GM10847 (cell line): ENCODE measurements around the gene SELENOW.
"Not testable (repeated sequence)": the region's sequence is repeated elsewhere in the genome, so short reads cannot be mapped to it uniquely, and the experiment has no call there.

Experiments used
- POLR2A ChIP-seq: IDR thresholded peaks from 2 replicates; pipeline ENCODE4 v1.6.1; 2011; ENCODE audit not compliant: insufficient read length; ENCODE audit errors: extremely low read depth

The SELENOW gene

DNA sequence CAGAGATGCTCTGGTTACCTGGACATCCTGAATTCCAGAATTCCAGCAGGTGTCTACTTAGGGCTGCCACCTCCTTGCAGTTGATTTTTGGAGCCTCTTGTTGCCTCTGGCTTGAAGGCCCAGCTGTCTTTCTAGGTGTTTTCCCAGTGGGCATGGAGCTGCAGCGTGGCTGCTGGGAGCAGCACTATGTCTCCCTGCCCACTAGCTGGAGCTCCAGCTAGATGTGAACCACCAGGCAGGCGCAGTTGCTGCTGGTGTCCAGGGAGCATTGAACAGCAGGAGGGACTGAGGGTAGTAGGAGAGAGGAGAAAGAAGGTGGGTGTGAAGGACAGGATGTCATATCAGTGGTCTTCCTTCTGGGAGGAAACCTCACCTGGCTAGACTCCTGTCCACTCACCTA, 9.9 kb upstream of the SELENOW start:
- TF ChIP-seq POLR2A, result no peak

DNA sequence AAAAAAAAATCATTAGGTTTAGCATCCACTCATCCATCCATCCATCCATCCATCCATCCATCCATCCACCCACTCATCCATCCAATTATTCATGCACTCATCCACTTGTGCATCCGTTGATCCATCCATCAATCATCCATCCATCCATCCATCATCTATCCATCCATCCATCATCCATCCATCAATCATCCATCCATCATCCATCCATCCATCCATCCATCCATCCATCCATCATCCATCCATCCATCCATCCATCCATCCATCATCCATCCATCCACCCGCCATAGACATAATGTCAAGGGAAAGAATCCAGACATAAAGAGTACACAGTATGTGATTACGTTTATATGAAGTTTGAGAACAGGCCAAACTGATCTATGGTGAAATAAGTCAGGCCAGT, 9.0 kb upstream of the SELENOW start:
- no peak for TF ChIP-seq POLR2A

DNA sequence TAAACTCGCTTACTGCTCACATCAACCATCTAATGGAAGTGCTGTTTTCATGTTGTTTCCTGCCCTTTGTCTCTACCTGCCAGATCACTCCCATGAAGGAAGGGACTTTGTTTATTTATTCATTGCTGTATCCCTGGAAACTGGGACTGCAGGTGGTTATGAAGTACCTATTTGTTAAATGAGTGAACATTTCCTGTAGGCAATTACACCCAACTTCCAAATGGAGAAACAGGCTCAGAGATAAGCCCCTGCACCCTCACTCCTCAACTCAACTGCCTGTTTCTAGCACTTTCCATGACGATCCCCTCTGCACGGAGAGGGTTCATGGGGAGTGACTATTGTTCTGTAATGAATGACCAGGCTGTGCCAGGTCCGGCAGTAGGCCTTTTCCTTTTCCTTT, 1.9 kb upstream of the SELENOW start:
- TF ChIP-seq POLR2A, result no peak

DNA sequence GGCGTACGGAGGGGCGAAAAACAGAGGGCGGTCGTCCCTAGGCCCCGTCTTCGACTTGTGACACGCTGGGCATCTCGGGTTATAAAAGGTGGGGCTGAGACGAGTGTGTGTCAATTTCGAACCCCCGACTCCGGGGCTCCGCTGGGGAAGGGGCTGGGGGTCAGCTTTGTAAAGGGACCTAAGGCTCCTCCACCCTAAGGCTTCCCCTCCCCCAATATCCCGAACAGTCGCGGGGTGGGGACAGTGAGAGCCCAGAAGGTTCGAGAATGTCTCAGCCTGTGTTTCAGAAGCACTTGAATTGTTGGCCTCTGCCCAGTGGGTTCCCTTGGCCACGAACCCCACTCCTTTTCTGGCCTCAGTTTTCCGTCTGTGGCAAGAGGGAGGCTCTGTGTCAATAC, 450 bp downstream of the SELENOW start:
- TF ChIP-seq POLR2A, result no peak

DNA sequence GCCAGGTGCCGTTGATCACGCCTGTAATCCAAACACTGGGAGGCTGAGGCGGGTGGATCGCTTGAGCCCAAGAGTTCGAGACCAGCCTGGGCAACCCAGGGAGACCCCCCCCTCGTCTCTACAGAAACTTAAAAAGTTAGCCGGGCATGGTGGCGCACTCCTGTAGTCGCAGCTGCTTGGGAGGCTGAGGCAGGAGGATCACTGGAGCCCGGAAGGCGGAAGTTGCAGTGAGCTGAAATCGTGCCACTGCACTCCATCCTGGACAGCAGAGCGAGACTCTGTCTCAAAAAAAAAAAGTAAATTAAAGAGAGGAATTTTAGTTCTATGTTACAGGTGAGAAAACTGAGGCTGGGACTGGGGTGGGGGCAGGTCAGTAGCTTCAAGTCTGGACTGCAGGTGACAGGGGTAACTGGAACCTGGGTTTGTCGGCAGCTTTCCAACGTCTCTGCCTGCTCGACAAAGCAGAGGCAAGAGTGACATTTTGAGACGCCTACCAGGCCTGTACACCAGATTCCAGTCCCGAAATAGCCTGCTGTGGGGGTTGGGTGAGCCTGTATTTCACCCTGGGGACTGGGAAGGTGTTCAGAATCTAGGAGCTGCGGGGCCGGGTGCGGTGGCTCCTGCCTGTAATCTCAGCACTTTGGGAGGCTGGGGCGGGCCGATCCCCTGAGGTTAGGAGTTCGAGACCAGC, 1.2 kb downstream of the SELENOW start:
- no peak for TF ChIP-seq POLR2A

DNA sequence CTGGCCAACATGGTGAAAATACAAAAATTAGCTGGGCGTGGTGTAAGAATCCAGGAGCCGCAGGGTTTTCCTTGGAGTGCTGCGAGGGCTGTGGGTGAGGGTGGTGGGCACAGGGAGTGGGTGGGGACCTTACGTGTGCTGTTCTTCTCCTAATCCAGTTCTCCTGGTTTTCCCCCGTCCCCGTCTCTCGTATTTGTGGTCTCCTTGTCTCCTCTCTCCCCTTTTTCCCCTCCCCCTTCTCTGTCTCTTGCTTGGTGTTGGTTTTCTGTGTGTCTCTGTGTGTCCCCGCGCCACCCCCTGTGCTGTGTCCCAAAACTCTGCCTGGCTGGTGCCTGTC, 1.7 kb downstream of the SELENOW start:
- TF ChIP-seq POLR2A, result no peak

DNA sequence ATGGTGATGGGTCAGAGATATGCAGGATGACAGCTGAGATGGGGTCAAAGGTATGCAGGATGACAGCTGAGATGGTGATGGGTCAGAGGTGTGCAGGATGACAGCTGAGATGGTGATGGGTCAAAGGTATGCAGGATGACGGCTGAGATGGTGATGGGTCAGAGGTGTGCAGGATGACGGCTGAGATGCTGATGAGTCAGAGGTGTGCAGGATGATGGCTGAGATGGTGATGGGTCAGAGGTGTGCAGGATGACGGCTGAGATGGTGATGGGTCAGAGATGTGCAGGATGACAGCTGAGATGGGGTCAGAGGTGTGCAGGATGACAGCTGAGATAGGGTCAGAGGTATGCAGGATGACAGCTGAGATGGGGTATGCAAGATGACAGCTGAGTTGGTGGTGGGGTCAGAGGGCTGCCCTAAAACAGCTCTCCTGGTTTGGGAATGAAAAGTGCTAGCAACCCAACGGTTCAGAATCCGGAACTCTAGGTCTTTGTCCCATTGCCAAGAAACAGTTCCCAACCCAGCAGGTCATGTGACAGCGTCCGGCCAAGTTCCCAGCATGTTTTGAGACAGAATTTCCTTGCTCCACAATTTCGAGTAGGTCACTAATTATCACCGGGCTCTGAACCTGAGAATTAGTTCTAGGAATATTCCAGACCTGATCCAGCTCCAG, 3.2 kb downstream of the SELENOW start:
- no peak for TF ChIP-seq POLR2A

DNA sequence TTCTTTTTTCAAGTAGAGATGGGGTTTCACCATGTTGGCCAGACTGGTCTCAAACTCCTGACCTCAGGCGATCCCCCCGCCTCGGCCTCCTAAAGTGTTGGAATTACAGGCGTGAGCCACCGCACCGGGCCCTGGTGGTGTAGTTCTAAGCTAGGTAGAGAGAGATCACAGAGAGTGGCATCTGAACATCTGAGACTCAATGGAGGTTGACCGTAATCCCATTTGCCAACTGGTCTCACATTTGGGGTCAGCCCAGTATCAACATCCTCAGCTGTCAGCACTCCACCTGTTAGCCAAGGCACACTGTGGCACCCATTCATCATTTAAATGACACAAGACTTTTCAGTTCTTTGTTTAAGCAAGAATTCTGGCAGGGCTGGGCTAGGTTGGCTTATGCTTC, 8.1 kb downstream of the SELENOW start:
- TF ChIP-seq POLR2A, result no peak

DNA sequence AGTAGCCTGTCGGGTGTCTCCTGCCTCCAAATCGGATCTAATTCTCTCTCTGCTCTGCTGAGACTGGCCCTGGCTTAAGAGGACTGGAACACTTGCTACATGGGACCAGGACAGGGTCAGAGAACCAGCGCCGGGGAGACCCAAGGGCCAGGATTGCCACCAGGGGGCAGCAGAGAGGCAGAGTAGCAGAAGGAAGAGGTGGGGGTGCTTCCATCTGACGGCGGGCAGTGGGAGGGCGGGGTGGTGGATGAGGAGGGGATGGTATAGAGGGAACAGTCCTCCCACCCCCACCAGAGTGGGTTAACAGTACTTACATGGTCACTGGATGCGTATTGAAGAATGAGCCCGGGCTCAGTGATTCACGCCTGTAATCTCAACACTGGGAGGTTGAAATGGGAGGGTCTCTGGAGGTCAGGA, 11.9 kb downstream of the SELENOW start:
- no peak for TF ChIP-seq POLR2A

DNA sequence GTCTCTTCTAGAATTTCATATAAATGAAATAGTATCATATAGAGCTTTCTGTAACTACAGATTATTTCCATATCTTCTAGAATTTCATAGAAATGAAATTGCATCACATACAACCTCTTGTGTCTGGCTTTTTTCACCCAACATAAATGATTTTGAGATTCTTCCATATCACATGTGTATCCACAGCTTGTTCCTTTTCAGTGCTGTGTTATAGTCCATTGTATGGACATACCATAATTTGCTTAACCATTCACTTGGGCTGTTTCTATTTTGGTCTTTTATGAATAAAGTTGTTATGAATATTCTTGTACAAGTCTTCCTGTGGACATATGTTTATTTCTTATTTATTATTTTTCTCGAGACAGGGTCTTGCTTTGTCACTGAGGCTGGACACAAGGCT, 14.1 kb downstream of the SELENOW start:
- TF ChIP-seq POLR2A, result no peak

DNA sequence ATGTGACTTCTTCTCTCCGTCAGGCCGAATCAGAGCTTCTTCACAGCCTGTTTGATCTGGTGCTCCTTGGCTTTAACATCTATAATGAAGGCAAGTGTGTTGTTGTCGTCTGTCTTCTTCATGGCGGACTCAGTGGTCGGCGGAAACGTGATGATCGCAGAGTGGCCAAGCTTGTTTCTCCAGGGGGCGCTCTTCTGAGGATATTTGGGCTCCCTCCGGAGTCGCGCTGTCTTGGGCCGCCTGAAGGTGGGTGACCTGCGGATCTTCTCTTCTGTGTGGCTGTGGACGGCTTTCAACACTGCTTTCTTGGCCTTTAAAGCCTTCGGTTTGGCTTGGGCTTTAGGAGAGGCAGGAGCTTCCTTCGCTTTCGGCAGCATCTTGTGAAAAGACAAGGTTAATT, 16.0 kb downstream of the SELENOW start:
- no peak for TF ChIP-seq POLR2A

DNA sequence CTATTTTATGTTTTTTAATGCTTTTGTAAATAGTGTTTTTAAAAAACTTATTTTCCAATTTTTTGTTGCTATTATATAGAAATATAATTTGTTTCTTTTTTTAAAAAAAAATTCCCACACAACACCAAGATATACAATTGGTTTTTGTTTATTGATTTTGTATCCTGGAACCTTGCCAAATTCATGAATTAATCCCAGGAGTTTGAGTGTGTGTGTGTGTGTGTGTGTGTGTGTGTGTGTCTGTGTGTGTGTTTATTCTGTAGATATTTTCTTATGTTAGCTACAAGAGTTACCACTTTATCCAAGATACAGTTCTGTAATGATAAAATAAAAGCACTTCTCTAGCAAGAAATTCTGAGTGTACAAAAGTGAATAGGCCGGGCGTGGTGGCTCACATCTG, 18.3 kb downstream of the SELENOW start:
- TF ChIP-seq POLR2A, result no peak

DNA sequence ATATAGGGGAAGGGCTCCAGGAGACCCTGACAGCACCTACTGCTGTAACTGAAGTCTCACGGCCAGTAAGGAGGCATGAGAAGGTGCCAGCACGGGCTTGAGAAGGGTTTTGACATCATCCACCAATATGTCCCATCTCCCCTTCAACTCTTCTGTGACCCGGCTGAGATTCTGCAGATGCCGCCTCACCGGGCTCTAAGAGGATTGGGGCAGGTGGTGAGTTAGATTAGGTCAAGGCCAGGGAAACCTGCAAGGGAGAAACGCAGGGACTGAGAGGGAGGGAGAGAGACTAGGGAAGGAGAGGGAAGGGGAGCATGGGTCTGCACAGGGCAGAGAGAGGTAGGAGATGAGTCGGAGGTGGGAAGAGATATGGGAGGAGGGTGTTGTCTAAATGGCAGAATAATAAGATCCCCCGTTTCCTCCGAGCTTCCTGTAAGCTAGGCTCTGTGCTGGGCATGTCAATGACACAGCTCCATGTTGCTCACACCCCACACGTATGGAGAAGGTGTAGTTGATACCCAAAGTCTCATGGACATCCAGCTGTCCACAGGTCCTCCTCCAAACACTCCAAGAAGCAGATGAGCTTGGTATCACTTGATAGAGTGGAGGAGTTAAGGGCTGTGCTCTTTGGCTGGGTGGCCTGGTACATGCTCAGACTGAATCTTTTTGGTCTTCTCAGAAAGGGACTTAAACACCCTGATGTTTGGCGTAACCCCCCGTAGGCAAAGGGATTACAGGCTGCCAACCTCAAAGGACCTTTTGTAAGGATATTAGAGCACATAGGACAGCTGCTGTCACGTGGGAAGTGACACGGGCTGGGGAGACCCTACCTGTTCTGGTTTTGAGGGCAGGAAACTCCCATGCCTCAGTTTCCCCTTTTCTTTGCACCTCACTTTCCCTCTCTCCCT, 19.7 kb downstream of the SELENOW start:
- TF ChIP-seq POLR2A, result no peak

DNA sequence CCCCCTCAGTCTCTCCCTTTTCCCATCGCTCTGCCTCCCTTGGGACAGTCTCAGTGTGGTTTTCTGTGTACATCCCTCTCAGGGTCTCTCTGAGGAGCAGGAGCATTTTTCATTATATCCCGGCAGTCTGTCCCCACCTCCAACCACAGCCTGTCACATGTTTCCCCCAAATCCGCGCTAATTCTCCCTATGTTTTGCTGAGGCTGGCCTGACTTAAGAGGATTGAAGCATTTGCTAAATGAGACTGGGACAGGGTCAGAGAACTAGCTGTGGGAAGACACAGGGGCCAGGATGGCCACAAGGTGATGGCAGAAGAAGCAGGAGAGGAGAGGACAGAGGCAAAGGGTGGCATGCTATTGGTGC, 20.4 kb downstream of the SELENOW start:
- no peak for TF ChIP-seq POLR2A

DNA sequence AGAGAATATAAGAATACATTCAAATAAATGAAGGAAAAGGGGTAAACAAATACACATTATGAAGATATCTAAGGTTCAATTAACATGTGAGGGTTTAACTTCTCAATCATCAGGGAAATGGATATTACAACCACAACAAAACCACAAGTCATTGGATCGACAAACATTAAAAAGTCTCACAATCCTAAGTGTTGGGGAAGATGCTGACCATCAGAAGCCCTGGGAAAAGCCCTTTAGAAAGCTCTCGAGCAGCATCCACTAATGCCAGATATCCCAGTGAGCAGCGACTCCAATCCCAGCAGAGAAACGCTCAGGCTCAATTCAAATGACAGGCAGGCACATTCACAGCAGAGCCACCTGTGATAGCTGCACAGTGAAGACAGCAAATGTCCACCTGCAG, 22.8 kb downstream of the SELENOW start:
- TF ChIP-seq POLR2A, result no peak

DNA sequence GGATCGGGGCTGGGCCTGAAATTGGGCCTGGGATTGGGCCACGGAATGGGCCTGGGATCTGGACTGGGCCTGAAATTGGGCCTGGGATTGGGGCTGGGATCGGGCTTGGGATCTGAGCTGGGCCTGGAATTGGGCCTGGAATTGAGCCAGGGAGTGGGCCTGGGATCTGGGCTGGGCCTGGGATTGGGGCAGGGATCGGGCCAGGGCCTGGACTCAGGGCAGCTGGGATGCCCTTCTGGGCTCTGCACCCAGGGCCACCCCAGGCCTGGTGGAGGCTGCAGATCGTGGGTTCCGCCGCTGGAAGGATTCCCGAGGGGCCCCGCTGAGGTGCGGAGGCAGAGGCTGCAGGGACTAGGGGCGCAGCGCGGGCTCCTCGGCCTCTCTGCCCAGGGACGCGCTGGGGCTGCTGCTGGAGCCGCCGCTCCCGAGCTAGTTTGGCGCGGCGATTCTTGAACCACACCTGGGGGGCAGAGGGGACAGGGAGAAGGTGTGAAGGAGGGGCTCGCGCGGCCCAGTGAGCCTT, 24.1 kb downstream of the SELENOW start:
- TF ChIP-seq POLR2A, result no peak

DNA sequence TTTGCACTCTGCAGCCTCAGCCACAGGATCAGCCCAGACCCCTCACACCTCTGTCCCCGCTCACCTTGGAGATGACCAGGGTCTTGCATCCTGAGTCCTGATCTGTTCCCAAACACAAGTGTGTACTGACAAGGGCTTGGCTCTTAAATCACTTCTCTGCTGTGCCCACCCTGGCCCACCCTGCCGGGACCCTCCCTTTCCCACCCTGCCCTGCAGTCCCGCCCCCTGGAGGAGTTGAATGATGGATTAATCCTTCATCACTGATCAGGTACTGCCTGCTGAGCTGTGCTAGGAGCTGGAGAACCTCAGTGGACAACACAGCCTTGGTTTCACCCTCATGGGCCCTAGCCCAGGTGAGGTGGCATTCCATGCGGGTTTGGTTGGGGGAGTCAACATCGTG, 25.9 kb downstream of the SELENOW start, which contains the start of gene TPRX1:
Gene TPRX1, minus strand, starts transcription at position 101 of the 400 bp plus-strand sequence. Its CDS starts 12 bp downstream, at position 89.
- not testable (repeated sequence) for TF ChIP-seq POLR2A
